HG03558 (cell line): ENCODE data around the gene MRPL55.

Experiments used
- ATAC-seq: cut with Tn5 transposase; IDR thresholded peaks from one replicate; pipeline ENCODE4 v1.9.1; 2021; ENCODE audit warnings: moderate number of reproducible peaks; ENCODE audit not compliant: unreplicated experiment; ENCODE audit errors: extremely low read depth

Gene MRPL55

GRCh38 chr1:228102791-228103620 is 6.1 kb downstream of the MRPL55 start, which contains the start of gene C1orf35:
C1orf35 (minus strand) TSS chr1:228103325; CDS start chr1:228103227, 98 bp downstream.
- peak; percentile 55 for ATAC-seq

DNA sequence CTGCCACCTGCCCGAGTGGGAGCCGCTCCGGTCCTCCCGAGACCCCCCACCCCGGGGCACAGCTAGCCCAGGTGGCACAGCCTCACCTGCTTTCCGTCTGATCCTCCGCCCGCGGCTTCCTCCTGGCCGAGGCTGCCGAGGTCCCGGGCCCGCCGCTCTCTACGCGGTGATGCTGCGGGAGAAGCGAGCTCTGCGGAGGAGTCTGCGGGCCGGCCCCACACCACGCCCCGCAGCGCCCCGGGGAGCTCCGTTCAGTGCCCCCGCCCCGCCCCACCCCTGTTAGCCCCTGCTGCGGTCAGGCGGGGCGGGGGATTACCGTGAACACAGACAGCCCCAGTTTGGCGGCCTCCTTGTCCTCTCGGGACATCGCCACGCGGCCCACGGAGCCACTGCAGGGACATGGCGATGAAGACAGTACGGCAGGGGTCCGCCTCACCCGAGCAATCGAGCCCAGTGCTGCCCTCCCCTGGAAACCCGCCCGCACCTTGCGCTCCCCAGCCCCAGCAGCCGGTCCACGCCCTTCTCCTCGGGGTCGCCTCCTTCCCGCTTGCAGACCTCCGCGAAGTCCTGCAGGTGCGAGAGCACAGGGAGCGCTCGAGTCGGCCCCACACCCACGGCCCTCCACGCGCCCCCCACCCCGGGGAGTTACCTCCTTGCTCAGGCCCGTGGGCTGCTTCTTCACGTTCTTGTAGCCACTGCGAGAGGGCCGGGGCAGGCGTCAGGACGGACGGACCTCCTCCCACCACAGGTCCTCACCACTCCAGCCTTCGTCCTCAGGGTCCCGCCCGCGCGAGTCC is 6.9 kb downstream of the MRPL55 start:
- no peak for ATAC-seq

DNA sequence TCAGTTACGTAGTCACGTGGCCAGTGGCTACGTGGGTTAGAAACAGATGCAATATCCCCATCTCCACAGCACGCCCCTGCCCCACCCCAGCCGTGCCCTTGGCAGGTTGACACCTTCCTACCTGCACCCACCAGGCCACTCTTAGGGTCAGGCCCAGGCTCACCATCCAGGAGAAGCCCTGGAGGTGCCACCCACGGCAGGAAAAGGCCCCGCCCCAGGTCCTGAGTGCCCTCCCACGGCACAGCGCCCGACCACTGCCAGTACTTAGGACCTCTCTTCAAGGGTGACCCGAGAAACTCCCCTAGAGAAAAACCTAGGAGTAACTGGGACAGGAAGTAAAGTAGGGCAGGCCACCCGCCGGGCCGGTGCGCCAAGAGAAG is 7.5 kb downstream of the MRPL55 start:
- no peak for ATAC-seq

GRCh38 chr1:228100822-228101613 is 8.1 kb downstream of the MRPL55 start:
- ATAC-seq, result no peak

GRCh38 chr1:228099331-228099732 is 9.8 kb downstream of the MRPL55 start:
- no peak for ATAC-seq

DNA sequence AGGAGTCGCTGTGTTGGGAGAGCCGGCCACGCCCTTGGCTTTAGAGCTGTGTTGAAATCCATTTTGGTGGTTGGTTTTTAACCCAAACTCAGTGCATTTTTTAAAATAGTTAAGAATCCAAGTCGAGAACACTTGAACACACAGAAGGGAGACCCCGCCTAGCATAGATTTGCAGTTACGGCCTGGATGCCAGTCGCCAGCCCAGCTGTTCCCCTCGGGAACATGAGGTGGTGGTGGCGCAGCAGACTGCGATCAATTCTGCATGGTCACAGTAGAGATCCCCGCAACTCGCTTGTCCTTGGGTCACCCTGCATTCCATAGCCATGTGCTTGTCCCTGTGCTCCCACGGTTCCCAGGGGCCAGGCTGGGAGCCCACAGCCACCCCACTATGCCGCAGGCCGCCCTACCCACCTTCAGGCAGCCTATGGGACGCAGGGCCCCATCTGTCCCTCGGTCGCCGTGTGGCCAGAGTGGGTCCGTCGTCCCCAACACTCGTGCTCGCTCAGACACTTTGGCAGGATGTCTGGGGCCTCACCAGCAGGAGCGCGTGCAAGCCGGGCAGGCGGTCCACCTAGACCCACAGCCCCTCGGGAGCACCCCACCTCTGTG is 10.7 kb downstream of the MRPL55 start:
- no peak for ATAC-seq

DNA sequence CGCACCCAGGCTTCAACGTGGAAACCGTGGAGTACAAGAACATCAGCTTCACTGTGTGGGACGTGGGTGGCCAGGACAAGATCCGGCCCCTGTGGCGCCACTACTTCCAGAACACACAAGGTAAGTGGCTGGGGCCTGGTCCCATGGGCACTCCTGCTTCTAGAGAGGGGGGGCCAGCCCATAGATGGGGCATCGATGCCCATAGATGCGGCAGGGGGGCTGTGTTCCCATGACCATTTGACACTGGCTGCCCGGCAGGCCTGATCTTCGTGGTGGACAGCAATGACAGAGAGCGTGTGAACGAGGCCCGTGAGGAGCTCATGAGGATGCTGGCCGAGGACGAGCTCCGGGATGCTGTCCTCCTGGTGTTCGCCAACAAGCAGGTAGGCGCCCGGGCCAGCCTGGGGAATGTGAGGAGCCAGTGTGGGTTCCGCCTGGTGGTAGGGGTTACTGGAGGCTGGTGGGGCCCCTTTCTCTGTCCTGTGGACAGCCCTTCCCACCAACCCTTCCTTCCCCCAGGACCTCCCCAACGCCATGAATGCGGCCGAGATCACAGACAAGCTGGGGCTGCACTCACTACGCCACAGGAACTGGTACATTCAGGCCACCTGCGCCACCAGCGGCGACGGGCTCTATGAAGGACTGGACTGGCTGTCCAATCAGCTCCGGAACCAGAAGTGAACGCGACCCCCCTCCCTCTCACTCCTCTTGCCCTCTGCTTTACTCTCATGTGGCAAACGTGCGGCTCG is 11.6 kb downstream of the MRPL55 start:
- ATAC-seq, result no peak

DNA sequence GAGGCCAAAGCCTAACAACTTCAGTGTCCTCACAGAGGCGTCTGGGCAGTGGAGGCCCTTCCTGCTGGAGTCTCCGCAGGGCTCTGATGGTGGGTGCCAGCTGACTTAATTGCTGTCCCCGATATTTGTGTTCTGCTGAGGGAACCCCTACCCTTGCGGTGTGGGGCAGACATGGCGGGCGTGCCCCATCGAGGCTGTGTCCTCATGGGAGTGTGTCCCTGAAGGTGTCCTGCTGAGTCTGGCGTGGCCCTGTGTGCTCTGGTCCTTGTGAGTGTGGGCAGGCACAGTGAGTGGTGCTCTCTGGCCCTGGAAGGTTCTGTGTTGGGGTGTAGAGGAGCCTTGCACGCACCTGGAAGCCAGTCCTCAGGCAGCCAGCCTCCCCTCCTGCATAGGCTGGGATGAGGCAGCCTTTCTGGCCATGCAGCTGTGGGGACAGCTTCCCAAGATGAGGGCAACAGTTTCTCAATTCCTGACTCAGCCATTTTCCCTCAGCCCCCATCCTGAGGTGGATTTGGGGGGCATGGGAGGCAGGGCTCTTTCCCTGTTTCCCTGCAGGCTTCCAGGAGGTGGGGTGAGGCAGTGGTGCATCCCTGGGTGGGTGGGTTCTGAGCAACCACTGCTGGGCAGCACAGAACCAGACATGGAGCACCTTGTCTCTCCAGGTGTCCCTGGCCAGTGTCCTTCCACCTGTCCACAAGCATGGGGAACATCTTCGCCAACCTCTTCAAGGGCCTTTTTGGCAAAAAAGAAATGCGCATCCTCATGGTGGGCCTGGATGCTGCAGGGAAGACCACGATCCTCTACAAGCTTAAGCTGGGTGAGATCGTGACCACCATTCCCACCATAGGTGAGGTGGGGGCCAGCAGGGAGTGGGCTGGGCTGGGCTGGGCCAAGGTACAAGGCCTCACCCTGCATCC is 12.4 kb downstream of the MRPL55 start:
- ATAC-seq, result no peak

DNA sequence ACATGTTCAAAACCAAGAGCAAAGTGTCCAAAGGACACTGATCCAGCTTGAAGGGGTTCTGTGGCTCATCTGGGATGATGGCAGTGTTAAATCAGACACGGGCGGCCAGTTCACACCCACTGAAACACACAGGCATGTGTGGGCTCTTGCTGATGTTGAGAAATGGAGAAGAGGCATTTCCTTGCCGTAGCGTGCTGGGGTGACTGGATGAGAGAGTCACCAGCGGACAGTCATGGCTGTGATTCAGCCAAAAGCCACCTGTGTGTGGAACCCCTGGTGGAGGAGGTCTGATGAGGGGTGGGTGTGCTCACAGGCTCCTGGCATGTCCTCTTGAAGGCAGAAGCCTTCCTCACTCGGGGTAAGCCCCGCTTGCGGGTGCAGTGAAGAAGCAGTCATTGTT is 13.2 kb downstream of the MRPL55 start:
- no peak for ATAC-seq

DNA sequence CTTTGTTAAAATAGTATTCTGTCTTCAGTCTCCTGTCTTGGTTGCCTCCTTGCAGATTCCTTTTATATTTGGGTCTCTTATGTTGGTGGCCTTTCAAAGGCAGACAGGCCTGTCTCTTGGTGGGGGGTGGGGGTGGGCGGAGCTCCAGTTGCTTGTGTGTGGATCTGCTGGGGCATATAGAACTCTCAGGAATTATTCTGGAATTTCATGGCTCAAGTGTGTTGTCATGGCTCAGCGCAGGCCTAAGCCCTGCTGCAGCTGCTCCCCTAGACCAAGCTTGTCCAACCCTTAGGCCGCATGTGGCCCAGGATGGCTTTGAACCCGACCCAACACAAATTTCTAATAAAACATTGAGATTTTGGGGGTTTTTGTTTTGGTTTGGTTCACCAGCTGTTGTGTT is 13.9 kb downstream of the MRPL55 start:
- no peak for ATAC-seq

DNA sequence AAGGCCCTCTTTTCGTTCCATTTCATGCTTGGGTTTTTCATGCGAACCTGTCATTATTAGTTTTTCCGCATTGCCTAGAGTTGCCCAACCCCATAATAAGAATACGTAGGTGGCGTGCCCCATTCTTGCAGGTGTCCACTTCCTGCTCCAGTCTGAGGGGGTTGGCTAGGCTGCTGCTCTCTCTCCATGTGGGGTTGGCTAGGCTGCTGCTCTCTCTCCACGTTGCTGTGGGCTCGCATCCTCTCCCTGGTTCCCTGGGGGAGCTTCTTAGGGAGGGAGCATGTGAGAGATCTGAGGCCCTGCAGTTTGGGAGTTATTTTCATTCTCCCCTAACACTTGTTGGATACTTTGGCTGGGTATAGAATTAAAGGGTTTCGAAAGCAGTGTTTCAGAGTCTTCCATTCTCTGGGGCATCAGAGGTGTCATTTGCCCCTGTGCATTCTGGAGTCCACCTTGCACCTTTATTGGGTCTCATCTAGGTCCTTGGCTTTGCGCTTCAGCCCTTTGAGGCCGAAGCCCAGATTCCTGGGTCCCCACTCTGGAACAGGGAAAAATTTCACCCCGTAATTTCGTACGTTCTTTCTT is 14.6 kb downstream of the MRPL55 start:
- ATAC-seq, result no peak

DNA sequence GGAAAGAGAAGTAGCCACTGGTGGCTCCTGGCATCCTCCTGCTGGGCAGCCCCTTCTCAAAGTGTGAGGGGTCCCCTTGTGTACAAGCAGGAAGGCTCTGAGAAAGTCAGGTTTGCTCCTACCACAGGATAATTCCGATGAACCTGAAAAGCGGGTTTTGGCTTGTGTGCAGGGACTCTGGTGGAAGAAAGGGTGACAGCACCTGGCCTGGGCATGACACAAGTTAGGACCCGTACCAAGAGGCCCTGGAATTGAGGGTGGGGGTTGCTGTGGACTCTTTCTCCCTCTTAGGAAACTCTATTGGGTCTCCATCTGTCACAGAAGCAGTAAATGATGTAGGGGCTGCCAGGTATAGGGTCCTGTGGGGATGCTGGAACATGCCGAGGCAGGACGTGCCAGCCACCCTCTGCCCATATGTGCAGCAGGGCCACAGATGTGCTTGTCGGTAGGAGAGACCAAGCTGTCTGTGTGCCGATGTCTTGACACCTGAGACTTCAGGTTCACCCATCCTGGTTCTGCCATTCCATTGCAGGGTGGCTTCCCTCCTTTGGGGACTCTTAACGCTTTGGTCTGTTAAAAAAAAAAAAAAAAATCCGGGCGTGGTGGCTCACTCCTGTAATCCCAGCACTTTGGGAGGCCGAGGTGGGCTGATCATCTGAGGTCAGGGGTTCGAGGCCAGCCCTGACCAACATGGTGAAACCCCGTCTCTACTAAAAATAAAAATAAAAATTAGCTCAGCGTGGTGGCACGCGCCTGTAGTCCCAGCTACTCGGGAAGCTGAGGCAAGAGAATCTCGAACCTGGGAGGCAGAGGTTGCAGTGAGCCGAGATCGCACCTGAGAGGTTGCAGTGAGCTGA is 15.8 kb downstream of the MRPL55 start:
- no peak for ATAC-seq

DNA sequence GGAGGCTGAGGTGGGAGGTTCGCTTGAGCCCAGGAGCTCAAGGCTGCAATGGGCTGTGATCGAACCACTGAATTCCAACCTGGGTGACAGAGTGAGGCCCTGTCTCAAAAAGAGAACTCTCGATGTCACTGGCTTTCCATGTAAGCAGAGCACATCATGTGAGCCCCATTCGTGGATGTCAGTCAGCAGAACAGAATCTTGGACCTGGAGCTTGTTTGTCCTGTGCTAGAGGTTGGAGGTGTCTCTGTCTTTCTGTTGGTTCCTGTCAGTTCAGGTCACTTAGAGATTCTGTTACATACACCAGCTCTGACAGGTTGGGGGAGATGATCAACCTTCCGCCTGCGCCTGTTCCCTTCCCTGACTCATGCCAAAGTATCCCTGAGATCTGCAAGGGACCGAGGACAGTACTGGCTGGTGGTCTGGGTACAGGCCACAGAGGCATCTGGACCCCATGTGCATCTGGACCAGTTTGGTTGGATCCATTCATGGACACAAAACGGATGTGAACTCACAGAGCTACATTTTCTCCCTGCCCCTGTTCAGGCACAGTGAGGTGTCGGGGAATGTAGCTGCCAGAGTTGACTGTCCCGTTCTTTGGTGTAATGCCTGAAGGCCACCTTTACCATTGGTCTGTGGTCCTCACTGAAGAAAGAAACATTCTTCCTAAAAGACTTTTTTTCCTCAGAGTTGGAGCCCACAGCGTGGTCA is 16.6 kb downstream of the MRPL55 start:
- ATAC-seq, result no peak

GRCh38 chr1:228091084-228091483 is 18.0 kb downstream of the MRPL55 start:
- ATAC-seq, result no peak

DNA sequence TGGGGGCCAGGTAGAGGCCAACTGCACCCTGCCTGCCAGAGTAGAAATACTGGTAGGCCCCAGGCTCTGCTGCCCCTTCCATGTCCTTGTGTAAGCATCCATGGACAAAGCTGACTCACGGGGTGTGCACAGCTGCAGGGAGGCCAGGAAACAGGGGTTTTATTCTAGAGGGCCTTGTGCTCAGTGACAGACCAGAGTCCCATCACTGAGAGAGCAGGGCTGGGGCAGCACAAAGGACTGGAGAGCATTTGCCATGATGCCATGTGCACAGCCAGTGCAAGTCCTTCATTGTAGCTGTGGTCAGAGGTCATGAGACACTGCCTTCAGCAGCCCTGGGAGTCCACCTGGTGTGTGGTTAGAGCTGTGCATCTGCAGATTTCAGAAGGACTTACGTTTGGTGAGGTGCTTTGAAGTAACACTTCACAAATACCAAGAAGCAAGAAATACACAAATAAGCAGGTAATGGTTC is 18.5 kb downstream of the MRPL55 start:
- no peak for ATAC-seq

- ATAC-seq, result no peak
Measured at GRCh38 chr1:228089519-228090380, 19.3 kb downstream of the MRPL55 start.
